Neural crest cell (in vitro differentiated cells): ENCODE results near the gene ZNF526. TPM values are rescaled to one million over a fixed set of nuclear protein-coding genes. Genes with fewer than 3 reads are reported as not detected.

Source experiments
- DNase-seq: peaks from one replicate; pipeline ENCODE4 v3.0.0; 2021; ENCODE audit warnings: low read depth, mixed read lengths, low spot score
- H3K27ac Mint-ChIP-seq: one replicate; pipeline ENCODE4 v1.8.0; 2021; ENCODE audit warnings: mild to moderate bottlenecking, mixed read lengths; ENCODE audit not compliant: unreplicated experiment
- H3K27me3 Mint-ChIP-seq: 2 replicates; pipeline ENCODE4 v1.8.0; 2021; ENCODE audit warnings: low read depth, mild to moderate bottlenecking, mixed read lengths
- H3K36me3 Mint-ChIP-seq: 2 replicates; pipeline ENCODE4 v1.8.0; 2021; ENCODE audit warnings: low read depth, mild to moderate bottlenecking, mixed read lengths
- H3K4me1 Mint-ChIP-seq: 2 replicates; pipeline ENCODE4 v1.8.0; 2021; ENCODE audit warnings: mixed read lengths
- H3K4me3 Mint-ChIP-seq: one replicate; pipeline ENCODE4 v1.8.0; 2021; ENCODE audit warnings: mild to moderate bottlenecking, mixed read lengths
- H3K9me3 Mint-ChIP-seq: 2 replicates; pipeline ENCODE4 v1.8.0; 2021; ENCODE audit warnings: mixed read lengths
- CTCF ChIP-seq: fragments of 200-600 bp; sonication (generic); conservative IDR thresholded peaks from 2 replicates; pipeline ENCODE4 v1.5.0; 2021; ENCODE audit warnings: antibody characterized with exemption, mild to moderate bottlenecking
- total RNA-seq: library from RNA; stranded (reverse); gene quantifications from 2 replicates; pipeline ENCODE4 v1.2.1, GENCODE V29; 2021

The ZNF526 gene
- total RNA-seq, 1 donor from 2014 or later: 24.2 TPM

DNA sequence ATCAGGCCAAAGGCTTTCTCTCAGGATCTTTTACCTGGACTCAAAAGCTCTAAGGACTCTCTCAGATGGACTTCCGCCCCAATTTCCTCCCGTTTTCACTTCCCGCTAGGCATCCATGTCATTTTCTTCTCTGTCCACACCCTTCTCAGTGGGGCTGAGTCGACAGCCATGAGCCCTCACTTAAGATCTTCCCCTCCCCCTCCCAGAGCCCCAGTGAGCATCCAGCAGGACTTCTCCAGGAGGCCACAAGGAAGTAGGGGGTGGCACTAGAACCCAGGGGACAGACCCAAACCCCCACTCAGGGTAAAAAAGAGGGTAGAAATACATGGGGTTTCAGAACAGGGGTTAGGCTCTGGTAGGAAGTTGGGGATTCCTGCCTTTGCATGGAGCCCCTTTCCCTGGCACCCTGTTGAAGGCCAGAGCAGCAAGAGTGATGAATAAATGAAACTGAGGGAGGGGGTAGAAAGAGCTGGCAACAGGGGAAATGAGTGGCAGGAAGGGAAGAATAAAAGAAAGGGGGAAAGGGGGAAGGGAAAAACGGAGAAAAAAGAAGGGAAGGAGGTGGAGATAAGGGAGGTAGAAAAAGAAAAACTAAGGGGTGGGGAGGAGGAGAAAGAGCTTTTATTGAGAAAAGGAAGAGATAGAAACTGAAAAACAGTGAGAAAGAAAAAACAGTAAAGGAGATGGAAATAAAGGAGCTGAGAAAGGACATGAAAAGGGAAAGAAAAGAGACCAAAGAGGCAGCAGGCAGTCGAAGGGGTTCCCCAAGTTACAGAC is 45.0 kb upstream of the ZNF526 start:
- Mint-ChIP-seq H3K9me3 (no peaks in the 10 kb centered on the region), H3K27ac (no peak overlapping the region), H3K4me1 (peaks cover 25% of the 10 kb centered on the region), H3K36me3 (no peaks in the 10 kb centered on the region), H3K4me3 (peak overlapping the region; percentile 62), H3K27me3 (peaks cover 48% of the 10 kb centered on the region)
- no peak for TF ChIP-seq CTCF
- no peak for DNase-seq

DNA sequence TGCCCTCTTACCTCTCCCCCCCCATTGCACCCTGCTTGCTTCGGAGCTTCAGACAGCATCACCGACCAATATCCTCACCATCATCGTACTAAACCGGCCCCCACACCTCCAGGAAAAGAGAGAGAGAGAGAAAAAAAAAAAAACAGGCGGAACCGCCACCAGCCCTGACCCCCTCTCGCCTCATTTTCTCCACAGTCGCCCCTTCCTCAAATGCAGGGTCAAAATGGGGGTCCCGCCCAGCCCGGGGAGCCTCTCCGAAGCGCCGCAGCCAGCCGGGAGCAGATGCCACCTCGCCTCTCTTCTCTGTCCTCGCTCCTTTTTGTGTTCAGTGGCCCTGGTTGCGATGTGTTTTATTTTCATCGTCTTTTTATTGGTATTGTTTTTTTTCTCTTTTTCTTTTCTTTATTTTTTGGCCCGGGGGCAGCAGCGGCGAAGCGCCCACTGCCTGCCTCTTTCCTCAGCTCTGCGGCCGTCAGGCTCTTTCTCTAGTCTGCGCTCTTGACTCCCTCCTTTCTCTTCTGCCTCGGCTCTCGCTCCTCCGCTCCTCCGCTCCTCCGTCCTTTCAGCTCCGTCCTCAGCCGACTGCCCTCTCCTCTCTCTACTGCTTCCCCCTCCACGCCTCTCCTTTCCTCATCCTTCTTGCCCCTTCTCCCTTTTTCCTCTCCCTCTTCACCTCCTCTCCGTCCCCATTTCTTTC is 44.0 kb upstream of the ZNF526 start:
- Mint-ChIP-seq H3K27me3 (peaks cover 44% of the 10 kb centered on the region), H3K4me3 (peak overlapping the region; percentile 62), H3K4me1 (peaks cover 18% of the 10 kb centered on the region), H3K36me3 (no peaks in the 10 kb centered on the region), H3K27ac (no peak overlapping the region), H3K9me3 (no peaks in the 10 kb centered on the region)
- DNase-seq: peak; percentile 20
- no peak for TF ChIP-seq CTCF

DNA sequence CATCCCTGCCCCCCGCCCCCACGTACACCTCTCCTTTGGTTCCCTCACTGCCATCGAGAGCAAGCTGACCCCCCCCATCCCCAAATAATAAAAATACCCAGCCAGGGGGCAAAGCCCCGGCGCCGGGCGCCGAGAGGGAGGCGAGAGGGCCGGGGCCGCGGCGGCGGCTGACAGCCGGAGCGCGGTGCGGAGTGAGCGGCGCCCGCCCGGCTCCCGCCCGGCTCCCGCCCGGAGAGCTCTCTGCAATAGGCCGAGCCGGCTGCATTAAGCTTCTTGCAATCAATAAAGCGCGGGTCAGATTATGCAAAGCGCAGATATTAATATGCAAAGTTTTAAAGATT is 43.5 kb upstream of the ZNF526 start:
- Mint-ChIP-seq H3K27ac (no peak overlapping the region), H3K36me3 (no peaks in the 10 kb centered on the region), H3K9me3 (no peaks in the 10 kb centered on the region), H3K4me3 (peak overlapping the region; percentile 62), H3K27me3 (peaks cover 45% of the 10 kb centered on the region), H3K4me1 (peaks cover 16% of the 10 kb centered on the region)
- no peak for DNase-seq
- TF ChIP-seq CTCF: no peak

DNA sequence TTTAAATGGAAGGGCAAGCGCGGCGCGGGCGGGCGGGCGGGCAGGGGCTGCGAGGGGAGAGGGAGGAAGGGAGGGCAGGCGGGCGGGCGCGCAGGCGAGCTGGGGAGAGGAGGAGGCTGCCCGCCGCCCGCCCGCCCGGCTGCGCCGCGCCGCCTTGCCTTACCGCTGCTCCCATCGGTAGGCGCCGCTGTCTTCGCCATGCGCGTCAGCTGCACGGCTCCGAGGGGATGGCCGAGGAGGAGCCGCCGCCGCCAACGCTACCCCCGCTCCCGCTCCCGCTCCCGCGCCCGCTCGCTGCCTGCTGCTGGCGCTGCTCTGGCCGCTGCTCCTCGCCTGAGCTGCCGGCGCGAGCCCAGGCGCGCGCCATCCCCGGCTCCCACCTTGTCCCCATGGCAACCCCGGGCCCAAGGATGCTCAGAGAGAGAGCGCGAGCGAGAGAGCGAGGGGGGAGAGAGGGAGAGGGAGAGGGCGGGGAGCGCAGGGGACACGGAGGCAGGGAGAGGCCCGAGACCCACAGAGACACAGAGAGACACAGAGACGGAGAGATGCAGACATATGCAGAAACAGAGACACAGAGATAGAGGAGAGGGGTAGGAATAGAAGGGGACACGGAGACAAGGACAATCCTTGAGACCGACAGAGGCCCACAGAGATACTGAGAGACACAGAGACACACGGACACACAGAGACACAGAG is 43.0 kb upstream of the ZNF526 start:
- H3K9me3 Mint-ChIP-seq: no peaks in the 10 kb centered on the region
- H3K4me3 Mint-ChIP-seq: no peak overlapping the region
- peaks cover 16% of the 10 kb centered on the region for H3K4me1 Mint-ChIP-seq
- H3K27me3 Mint-ChIP-seq: peaks cover 45% of the 10 kb centered on the region
- TF ChIP-seq CTCF: peak; percentile 56
- H3K27ac Mint-ChIP-seq: no peak overlapping the region
- no peaks in the 10 kb centered on the region for H3K36me3 Mint-ChIP-seq
- peak; percentile 79 for DNase-seq

DNA sequence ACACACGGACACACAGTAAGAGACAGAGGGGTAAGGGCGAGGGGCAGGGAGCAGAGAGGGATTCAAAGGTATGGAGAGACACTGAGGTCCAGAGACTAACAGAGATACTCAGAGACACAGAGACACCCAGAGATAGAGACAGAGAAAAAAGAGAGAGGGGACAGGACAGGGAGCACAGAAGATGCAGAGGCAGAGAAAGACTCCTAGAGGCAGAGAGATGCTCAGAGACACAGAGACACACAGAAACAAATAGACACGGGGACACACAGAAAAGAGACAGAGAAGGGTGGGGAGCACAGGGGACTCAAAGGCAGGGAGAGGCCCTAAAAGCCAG is 42.5 kb upstream of the ZNF526 start:
- Mint-ChIP-seq H3K36me3 (no peaks in the 10 kb centered on the region), H3K4me3 (no peak overlapping the region), H3K9me3 (no peaks in the 10 kb centered on the region), H3K27me3 (peaks cover 48% of the 10 kb centered on the region), H3K4me1 (peaks cover 16% of the 10 kb centered on the region), H3K27ac (no peak overlapping the region)
- TF ChIP-seq CTCF: no peak
- no peak for DNase-seq
